Activated T-cell treated with anti-CD3 and anti-CD28 coated beads for 4 hours (primary cell): ENCODE results near the gene TMEM254.

Experiments used
- DNase-seq: peaks from one replicate; pipeline ENCODE4 v3.0.0-alpha.2; 2020

Gene TMEM254

DNA sequence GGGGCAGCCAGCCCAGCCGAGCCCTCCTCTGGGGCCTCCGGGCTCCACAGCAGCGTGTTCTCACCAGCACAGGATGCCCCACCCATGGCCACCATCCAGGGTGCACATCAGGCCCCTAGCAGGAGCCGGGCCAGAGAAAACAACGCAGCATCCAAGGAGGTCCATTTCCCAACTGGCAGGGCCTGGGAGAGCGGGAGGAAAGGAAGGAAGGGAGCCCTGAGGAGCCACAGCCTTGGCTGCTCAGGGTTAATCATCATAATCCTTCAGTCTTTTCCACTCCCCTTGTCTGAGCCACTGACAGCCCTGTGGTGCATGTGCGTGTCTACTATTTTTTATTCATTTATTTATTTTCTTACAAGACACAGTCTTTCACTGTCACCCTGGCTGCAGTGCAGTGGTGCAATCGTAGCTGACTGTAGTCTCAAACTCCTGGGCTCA is 57.7 kb downstream of the TMEM254 start:
- DNase-seq = no peak

DNA sequence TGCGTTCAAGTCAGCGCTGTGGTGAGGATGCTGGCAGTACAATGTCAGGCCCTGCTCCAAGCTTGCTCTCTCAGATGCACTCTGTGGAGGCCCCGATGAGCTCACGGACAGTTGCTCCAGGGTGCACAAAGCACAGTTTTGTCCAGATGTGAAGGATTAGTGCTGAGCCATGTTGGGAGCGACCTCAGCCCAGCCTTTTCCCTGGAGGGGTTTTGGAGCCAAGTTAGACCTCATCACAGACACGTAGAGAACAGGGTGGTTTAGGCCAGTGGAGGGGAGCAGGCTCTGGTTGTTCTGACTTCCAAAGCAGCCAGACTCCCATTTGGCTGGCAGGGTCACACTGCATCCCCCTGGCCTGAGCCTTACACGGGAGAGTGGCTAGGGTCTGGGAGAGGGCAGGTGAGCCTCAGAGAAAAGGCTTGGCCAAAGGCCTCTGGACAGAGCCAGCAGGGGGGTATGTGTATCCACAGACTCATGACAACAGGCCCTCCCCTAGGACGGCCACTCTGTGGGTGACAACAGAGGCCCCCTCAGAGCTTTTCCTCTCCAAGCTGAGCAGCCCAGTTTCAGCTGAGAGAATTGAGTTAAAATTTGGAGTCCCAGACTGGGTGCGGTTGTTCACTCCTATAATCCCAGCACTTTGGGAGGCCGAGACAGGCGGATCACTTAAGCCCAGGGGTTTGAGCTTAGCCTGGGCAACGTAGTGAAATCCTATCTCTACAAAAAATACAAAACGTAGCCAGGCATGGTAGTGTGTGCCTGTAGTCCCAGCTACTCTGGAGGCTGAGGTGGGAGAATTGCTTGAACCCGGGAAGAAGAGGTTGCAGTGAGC is 58.8 kb downstream of the TMEM254 start:
- no peak for DNase-seq

GRCh38 chr10:80137920-80138319 is 59.5 kb downstream of the TMEM254 start:
- DNase-seq = no peak

DNA sequence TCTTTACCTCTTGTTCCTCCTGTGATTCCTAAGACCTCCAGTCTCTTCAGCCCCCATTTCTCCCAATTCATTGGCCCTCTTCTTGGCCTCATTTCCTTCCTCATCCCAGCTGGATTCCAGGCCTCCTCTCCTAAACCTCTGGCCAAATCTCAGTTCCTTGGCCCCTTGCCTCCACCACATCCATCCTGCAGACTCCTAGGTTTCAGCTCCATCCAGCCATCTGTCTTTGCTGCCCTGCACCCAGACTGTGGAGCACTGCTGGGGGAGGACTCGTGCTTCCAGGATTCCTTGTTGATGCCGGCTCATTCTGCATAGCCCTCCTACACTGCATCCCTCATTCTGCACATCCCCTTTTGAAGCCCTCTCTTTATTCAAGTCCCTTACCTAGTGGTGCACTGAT is 60.8 kb downstream of the TMEM254 start:
- no peak for DNase-seq

DNA sequence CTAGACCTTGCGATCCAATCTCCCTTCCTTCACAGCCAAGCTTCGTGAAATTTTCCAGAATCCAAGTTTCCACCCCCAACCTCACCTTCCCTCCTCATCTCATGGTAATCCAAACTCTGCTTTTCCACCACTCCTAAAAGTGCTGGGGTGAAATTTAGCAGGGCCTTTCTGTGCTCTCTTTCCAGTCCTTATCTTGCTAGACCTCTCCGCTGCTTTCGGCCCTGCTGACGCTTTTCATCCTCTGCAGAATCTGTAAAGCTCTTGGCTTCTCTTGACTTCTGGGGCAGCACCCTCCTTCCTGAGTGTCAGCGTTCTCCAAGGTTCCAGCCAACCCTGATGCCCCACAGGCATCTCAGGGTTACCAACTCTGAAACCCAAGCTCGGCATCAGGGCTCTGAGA is 61.8 kb downstream of the TMEM254 start:
- DNase-seq = no peak

DNA sequence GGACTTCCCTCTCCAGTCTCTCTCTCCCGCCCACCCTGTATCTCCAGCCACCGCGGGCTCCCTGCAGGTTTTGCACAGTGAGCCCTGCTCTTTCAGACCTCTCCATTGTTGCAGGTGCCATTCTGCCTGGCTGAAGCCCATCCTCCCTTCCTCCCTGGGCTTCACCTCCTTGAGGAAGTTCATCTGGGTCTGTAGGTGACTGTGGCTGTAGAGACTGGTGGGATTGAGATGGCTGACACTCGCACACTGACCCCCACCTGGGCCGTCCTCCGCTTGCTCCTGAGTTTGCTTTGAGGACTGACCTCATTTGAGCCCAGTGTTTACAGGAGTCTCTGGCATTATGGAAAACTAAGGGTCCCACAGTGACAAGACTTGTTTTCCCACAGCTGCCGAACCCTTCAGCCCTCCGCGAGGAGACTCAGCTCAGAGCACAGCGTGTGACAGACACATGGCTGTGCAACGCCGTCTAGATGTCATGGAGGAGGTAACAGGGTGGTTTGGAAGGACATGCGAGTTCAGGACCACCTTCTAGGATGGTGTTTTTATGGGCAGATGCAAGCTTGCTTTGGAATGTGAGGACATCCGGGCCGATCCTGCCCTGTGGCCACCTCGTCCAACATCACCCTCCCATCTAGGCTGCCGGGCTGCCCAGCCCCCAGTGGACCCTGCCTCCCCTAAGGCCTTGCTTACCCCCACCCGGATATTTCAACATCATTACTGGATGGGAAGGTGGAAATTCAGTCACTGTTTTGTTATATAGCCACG is 63.4 kb downstream of the TMEM254 start:
- DNase-seq = no peak
